Fibroblast of mammary gland (primary cell): ENCODE results near the gene CORO1A.
"Not testable (repeated sequence)": the region's sequence is repeated elsewhere in the genome, so short reads cannot be mapped to it uniquely, and the experiment has no call there.

ENCODE experiments used
- DNase-seq: peaks from one replicate; pipeline ENCODE4 v3.0.0-alpha.2; 2010; ENCODE audit warnings: low read depth
- H3K4me3 ChIP-seq: 2 replicates; pipeline ENCODE4 v1.5.1; 2011; ENCODE audit warnings: low read depth, mild to moderate bottlenecking, low read length, moderate library complexity; ENCODE audit not compliant: control insufficient read depth
- CTCF ChIP-seq: conservative IDR thresholded peaks from 2 replicates; pipeline ENCODE4 v1.5.1; 2011; ENCODE audit warnings: low read depth, low read length, inconsistent platforms; ENCODE audit not compliant: control insufficient read depth, insufficient read depth

Gene CORO1A

DNA sequence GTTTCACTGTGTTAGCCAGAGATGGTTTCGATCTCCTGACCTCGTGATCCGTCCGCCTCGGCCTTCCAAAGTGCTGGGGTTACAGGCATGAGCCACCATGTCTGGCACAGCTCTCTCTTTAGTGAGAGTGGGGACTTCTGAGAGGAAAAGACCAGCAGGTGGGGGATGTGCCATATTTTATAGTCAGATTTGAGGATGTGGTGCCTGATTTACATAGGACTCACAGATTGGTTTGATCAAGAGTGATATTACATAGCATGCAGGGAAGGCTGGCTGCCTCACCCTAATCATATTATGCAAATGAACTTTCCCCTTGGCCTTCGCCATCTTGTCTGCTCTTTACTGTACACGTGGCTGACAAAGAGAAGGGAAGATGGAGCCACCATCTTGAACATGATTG lies 32.3 kb upstream of the CORO1A start:
- DNase-seq: no peak
- no peak overlapping the region for H3K4me3 ChIP-seq
- no peak for TF ChIP-seq CTCF

GRCh38 chr16:30152517-30152916 lies 30.9 kb upstream of the CORO1A start:
- no peak overlapping the region for H3K4me3 ChIP-seq
- no peak for TF ChIP-seq CTCF
- DNase-seq: no peak

GRCh38 chr16:30155188-30155587 lies 28.2 kb upstream of the CORO1A start:
- DNase-seq: no peak
- TF ChIP-seq CTCF: no peak
- H3K4me3 ChIP-seq: no peak overlapping the region

DNA sequence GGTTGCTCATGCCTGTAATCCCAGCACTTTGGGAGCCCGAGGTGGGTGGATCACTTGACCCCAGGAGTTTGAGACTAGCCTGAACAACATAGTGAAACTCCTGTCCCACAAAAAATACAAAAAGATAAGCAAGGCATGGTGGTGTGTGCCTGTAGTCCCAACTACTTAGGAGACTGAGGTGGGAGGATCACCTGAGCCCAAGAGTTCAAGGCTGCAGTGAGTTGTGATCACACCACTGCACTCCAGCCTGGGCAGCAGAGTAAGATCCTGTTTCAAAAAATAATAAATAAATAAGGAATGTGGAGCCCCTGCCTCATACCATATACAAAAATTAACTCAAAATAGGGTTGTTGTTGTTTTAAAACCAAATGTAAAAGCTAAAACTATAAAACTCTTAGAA lies 26.2 kb upstream of the CORO1A start:
- no peak for DNase-seq
- no peak overlapping the region for H3K4me3 ChIP-seq
- TF ChIP-seq CTCF: no peak

DNA sequence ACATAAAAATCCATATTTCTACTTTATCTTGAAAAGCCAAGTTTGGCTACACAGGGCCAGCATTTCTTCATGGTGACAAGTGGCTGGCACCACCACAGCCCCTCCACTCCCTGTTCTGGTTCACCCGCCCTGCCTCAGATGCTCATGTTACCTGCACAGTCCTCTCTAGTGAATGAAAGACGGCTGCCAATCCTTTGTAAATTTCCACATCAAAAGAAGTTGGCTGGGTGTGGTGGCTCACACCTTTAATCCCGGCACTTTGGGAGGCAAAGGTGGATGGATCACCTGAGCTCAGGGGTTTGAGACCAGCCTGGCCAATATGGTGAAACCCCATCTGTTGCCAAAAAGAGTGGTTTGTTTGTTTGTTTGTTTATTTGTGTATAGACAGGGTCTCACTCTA lies 19.9 kb upstream of the CORO1A start:
- DNase-seq: no peak
- no peak for TF ChIP-seq CTCF
- H3K4me3 ChIP-seq: no peak overlapping the region

- H3K4me3 ChIP-seq: no peak overlapping the region
- no peak for TF ChIP-seq CTCF
- no peak for DNase-seq
Measured at GRCh38 chr16:30166202-30166902, 17.1 kb upstream of the CORO1A start.

GRCh38 chr16:30168746-30169145 lies 14.7 kb upstream of the CORO1A start:
- H3K4me3 ChIP-seq, DNase-seq: not testable (repeated sequence)

DNA sequence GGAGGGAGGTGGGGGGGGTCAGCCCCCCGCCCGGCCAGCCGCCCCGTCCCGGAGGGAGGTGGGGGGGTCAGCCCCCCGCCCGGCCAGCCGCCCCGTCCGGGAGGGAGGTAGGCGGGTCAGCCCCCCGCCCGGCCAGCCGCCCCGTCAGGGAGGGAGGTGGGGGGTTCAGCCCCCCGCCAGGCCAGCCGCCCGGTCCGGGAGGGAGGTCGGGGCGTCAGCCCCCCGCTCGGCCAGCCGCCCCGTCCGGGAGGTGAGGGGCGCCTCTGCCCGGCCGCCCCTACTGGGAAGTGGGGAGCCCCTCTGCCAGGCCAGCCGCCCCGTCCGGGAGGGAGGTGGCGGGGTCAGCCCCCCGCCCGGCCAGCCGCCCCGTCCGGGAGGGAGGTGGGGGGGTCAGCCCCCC lies 14.0 kb upstream of the CORO1A start:
- not testable (repeated sequence) for DNase-seq, H3K4me3 ChIP-seq

DNA sequence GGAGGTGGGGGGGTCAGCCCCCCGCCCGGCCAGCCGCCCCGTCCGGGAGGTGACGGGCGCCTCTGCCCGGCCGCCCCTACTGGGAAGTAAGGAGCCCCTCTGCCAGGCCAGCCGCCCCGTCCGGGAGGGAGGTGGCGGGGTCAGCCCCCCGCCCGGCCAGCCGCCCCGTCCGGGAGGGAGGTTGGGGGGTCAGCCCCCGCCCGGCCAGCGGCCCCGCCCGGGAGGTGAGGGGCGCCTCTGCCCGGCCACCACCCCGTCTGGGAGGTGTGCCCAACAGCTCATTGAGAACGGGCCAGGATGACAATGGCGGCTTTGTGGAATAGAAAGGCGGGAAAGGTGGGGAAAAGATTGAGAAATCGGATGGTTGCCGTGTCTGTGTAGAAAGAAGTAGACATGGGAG lies 13.3 kb upstream of the CORO1A start:
- not testable (repeated sequence) for DNase-seq, H3K4me3 ChIP-seq
